ENCODE measurements around the gene PPP1R12B.
"Not testable (repeated sequence)": the region's sequence is repeated elsewhere in the genome, so short reads cannot be mapped to it uniquely, and the experiment has no call there.

The PPP1R12B gene

GRCh38 chr1:202362212-202362611, 13.7 kb downstream of the PPP1R12B start:
- H3K4me3 ChIP-seq (ENCODE audit: low read depth, low read length): no peak overlapping the region
- no peak for TF ChIP-seq CTCF (IDR thresholded peaks at IDR 0.05; ENCODE audit: low read depth, low read length)

GRCh38 chr1:202365092-202365815, 16.8 kb downstream of the PPP1R12B start:
- no peak for TF ChIP-seq CTCF (IDR thresholded peaks at IDR 0.05; ENCODE audit: low read depth, low read length)

GRCh38 chr1:202367271-202367670, 18.8 kb downstream of the PPP1R12B start:
- H3K4me3 ChIP-seq (ENCODE audit: low read depth, low read length): no peak overlapping the region
- no peak for TF ChIP-seq CTCF (IDR thresholded peaks at IDR 0.05; ENCODE audit: low read depth, low read length)

More at GRCh38 chr1:202365092-202365815, 16.8 kb downstream of the PPP1R12B start:
- no peak overlapping the region for H3K4me3 ChIP-seq (ENCODE audit: low read depth, low read length)

- H3K4me3 ChIP-seq (ENCODE audit: low read depth, low read length): not testable (repeated sequence)
Measured at GRCh38 chr1:202370906-202371305, 22.4 kb downstream of the PPP1R12B start.

- H3K4me3 ChIP-seq (ENCODE audit: low read depth, low read length): no peak overlapping the region
- no peak for TF ChIP-seq CTCF (IDR thresholded peaks at IDR 0.05; ENCODE audit: low read depth, low read length)
Measured at GRCh38 chr1:202374099-202374498, 25.6 kb downstream of the PPP1R12B start.

- not testable (repeated sequence) for H3K4me3 ChIP-seq (ENCODE audit: low read depth, low read length)
Measured at GRCh38 chr1:202375175-202375574, 26.7 kb downstream of the PPP1R12B start.

GRCh38 chr1:202376247-202376646, 27.7 kb downstream of the PPP1R12B start:
- no peak for TF ChIP-seq CTCF (IDR thresholded peaks at IDR 0.05; ENCODE audit: low read depth, low read length)
- no peak overlapping the region for H3K4me3 ChIP-seq (ENCODE audit: low read depth, low read length)

- not testable (repeated sequence) for H3K4me3 ChIP-seq (ENCODE audit: low read depth, low read length)
Measured at GRCh38 chr1:202379884-202380529, 31.5 kb downstream of the PPP1R12B start.

- H3K4me3 ChIP-seq (ENCODE audit: low read depth, low read length): not testable (repeated sequence)
Measured at GRCh38 chr1:202380535-202380934, 32.0 kb downstream of the PPP1R12B start.

GRCh38 chr1:202381867-202382266, 33.4 kb downstream of the PPP1R12B start:
- not testable (repeated sequence) for H3K4me3 ChIP-seq (ENCODE audit: low read depth, low read length)

- H3K4me3 ChIP-seq (ENCODE audit: low read depth, low read length): not testable (repeated sequence)
Measured at GRCh38 chr1:202395831-202396230, 47.3 kb downstream of the PPP1R12B start.
